Trophoblast cell (in vitro differentiated cells and primary cell): ENCODE measurements around the gene GLDC.

Source experiments
- DNase-seq, 2 donors: peaks; one replicate each; pipeline ENCODE4 v3.0.0-alpha.2; 2016
- H2AFZ ChIP-seq: 2 replicates; pipeline ENCODE4 v1.6.1; 2013; ENCODE audit warnings: low read length, moderate library complexity, mild to moderate bottlenecking; ENCODE audit not compliant: insufficient read depth, poor library complexity
- H2AK5ac ChIP-seq: 2 replicates; pipeline ENCODE4 v1.6.1; 2013; ENCODE audit warnings: mild to moderate bottlenecking, low read length
- H2BK120ac ChIP-seq: 2 replicates; pipeline ENCODE4 v1.6.1; 2013; ENCODE audit warnings: low read length, mild to moderate bottlenecking, moderate library complexity; ENCODE audit not compliant: insufficient read depth, poor library complexity
- H2BK12ac ChIP-seq: 2 replicates; pipeline ENCODE4 v1.6.1; 2013; ENCODE audit warnings: mild to moderate bottlenecking, low read length, moderate library complexity
- H2BK5ac ChIP-seq: 2 replicates; pipeline ENCODE4 v1.6.1; 2013; ENCODE audit warnings: low read length, low read depth, moderate library complexity, mild to moderate bottlenecking; ENCODE audit not compliant: poor library complexity
- H3K14ac ChIP-seq: 2 replicates; pipeline ENCODE4 v1.6.1; 2013; ENCODE audit warnings: mild to moderate bottlenecking, low read length
- H3K18ac ChIP-seq: 2 replicates; pipeline ENCODE4 v1.6.1; 2013; ENCODE audit warnings: mild to moderate bottlenecking, low read length
- H3K23ac ChIP-seq: 2 replicates; pipeline ENCODE4 v1.6.1; 2013; ENCODE audit warnings: low read length
- H3K27ac ChIP-seq: 2 replicates; pipeline ENCODE4 v1.5.1; 2013; ENCODE audit warnings: low read depth, mild to moderate bottlenecking, inconsistent platforms, low read length, moderate library complexity
- H3K27me3 ChIP-seq: 2 replicates; pipeline ENCODE4 v1.6.1; 2013; ENCODE audit warnings: inconsistent platforms, mild to moderate bottlenecking, low read length, moderate library complexity; ENCODE audit not compliant: insufficient read depth
- H3K36me3 ChIP-seq, 2 experiments: 1 replicate in 1 of 2; 2 replicates in 1 of 2; pipeline ENCODE4 v1.6.1; 2013; ENCODE audit warnings: low read length in 2 of 2, mild to moderate bottlenecking in 2 of 2, moderate library complexity in 1 of 2; ENCODE audit not compliant: insufficient read depth in 2 of 2, control insufficient read depth in 1 of 2
- H3K4ac ChIP-seq: 2 replicates; pipeline ENCODE4 v1.6.1; 2013; ENCODE audit warnings: low read depth, mild to moderate bottlenecking, low read length, moderate library complexity
- H3K4me1 ChIP-seq, 2 experiments: 1 replicate in 1 of 2; 2 replicates in 1 of 2; pipeline ENCODE4 v1.6.1; 2013; ENCODE audit warnings: low read length in 2 of 2, mild to moderate bottlenecking in 2 of 2, moderate library complexity in 1 of 2; ENCODE audit not compliant: insufficient read depth in 2 of 2, control insufficient read depth in 1 of 2
- H3K4me2 ChIP-seq: 2 replicates; pipeline ENCODE4 v1.6.1; 2013; ENCODE audit warnings: inconsistent platforms, mild to moderate bottlenecking, low read length, moderate library complexity
- H3K4me3 ChIP-seq: 2 replicates; pipeline ENCODE4 v1.5.1; 2013; ENCODE audit warnings: mild to moderate bottlenecking, low read depth, low read length, inconsistent platforms
- H3K79me1 ChIP-seq: one replicate; pipeline ENCODE4 v1.6.1; 2013; ENCODE audit warnings: low read length
- H3K79me2 ChIP-seq: 2 replicates; pipeline ENCODE4 v1.6.1; 2013; ENCODE audit warnings: low read length, mild to moderate bottlenecking; ENCODE audit not compliant: control insufficient read depth, insufficient read depth, poor library complexity
- H3K9ac ChIP-seq: 2 replicates; pipeline ENCODE4 v1.6.1; 2013; ENCODE audit warnings: mild to moderate bottlenecking, low read length
- H3K9me3 ChIP-seq: 2 replicates; pipeline ENCODE4 v1.6.1; 2013; ENCODE audit warnings: low read depth, mild to moderate bottlenecking, control low read depth, inconsistent platforms, low read length; ENCODE audit not compliant: insufficient read depth
- H4K12ac ChIP-seq: 2 replicates; pipeline ENCODE4 v1.6.1; 2013; ENCODE audit warnings: low read depth, mild to moderate bottlenecking, low read length, moderate library complexity
- H4K8ac ChIP-seq: 2 replicates; pipeline ENCODE4 v1.6.1; 2013; ENCODE audit warnings: low read depth, mild to moderate bottlenecking, low read length, moderate library complexity
- H4K91ac ChIP-seq: one replicate; pipeline ENCODE4 v1.6.1; 2013; ENCODE audit warnings: low read depth, mild to moderate bottlenecking, low read length, moderate library complexity
- WGBS: extraction: QIAGEN DNeasy Blood & Tissue Kit; methylation state at CpG from one replicate; pipeline ENCODE4 v1.1.7; 2013; ENCODE audit warnings: missing lambda C conversion rate; ENCODE audit not compliant: insufficient read length, insufficient coverage; ENCODE audit errors: extremely low coverage; 5-methylcytosine and 5-hydroxymethylcytosine counted together

GLDC gene

DNA sequence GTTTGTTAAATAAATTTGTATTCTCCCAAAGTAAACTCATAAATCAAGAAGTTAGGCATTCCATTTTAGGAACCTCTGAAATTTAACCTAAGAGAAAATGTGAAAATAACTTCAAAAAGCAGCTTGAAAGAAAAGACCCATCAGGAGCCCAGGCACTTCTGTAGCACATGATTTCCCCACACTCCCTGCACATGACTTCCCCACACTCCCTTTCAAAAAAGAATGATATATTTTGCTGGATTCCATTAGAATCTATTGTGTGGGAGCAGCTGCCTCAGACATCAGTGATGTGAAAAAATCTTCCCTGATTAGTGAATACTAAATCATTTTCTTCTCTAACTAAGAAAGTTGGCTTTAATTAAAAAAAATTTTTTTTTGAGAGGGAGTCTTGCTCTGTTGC lies 83.3 kb downstream of the GLDC start:
- Histone ChIP-seq H4K8ac (no peak overlapping the region), H4K12ac (no peak overlapping the region), H3K9me3 (no peaks in the 10 kb centered on the region), H3K4ac (no peak overlapping the region), H3K23ac (no peak overlapping the region), H4K91ac (no peak overlapping the region), H3K4me1 (peaks cover 2 to 3% of the 10 kb centered on the region in 2 experiments), H3K27me3 (no peaks in the 10 kb centered on the region), H3K4me2 (no peak overlapping the region), H2AFZ (no peak overlapping the region), H3K9ac (no peak overlapping the region), H2BK120ac (no peak overlapping the region), H3K79me2 (no peaks in the 10 kb centered on the region), H3K79me1 (peaks cover 2% of the 10 kb centered on the region), H3K14ac (no peak overlapping the region), H2BK5ac (no peak overlapping the region), H3K18ac (no peak overlapping the region), H3K4me3 (no peak overlapping the region), H3K27ac (no peak overlapping the region), H3K36me3 (peaks cover 2 to 16% of the 10 kb centered on the region in 2 experiments), H2AK5ac (no peak overlapping the region), H2BK12ac (no peak overlapping the region)
- no peak for DNase-seq

DNA sequence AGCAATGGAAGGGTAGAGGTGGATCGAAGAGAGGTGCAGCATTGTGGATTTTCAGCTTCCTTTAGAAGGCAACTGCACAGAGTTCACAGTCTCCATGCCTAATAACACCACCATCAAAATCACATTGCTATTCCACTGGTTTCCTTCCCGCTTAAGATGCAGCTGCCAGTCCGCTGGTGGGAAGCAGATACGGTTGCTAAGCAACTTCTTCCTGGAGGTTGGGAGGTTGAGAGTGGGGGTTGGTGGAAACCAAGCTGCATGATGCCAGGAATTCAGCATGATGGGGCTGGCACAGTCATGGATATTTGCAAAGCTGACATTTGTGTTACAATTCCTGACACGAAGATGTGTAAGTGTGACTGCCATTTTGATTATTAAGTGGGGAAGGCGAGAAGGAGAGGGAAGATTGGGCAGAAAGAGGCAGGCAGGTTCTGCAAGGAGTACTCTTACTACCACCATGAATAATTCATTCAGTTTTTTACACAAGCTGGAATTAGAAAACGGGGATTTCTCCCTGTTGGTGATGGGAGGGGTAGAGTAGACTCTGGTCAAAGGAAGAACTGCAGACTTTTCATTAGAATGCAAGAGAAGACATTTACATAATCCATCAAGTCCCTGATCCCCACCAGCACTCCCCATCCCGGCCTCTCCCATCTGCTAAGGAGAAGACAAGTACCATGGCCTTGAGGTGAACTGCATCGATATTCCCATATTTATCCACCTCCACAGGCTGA lies 87.5 kb downstream of the GLDC start:
- H4K8ac ChIP-seq = no peak overlapping the region
- H3K4me2 ChIP-seq = no peak overlapping the region
- H3K4me1 ChIP-seq = no peaks in the 10 kb centered on the region
- H3K14ac ChIP-seq = no peak overlapping the region
- H3K36me3 ChIP-seq = peaks cover 5 to 9% of the 10 kb centered on the region in 2 experiments
- no peak overlapping the region for H2BK120ac ChIP-seq
- no peak overlapping the region for H2BK12ac ChIP-seq
- no peak overlapping the region for H3K4me3 ChIP-seq
- no peak for DNase-seq
- no peak overlapping the region for H2BK5ac ChIP-seq
- no peaks in the 10 kb centered on the region for H3K79me1 ChIP-seq
- H3K9me3 ChIP-seq = no peaks in the 10 kb centered on the region
- H2AFZ ChIP-seq = no peak overlapping the region
- WGBS = no CpG with 5 or more reads among the region's 9 CpGs
- H3K23ac ChIP-seq = no peak overlapping the region
- H3K27ac ChIP-seq = no peak overlapping the region
- H4K91ac ChIP-seq = no peak overlapping the region
- no peaks in the 10 kb centered on the region for H3K27me3 ChIP-seq
- H3K18ac ChIP-seq = no peak overlapping the region
- no peak overlapping the region for H3K4ac ChIP-seq
- no peak overlapping the region for H2AK5ac ChIP-seq
- H3K79me2 ChIP-seq = no peaks in the 10 kb centered on the region
- H3K9ac ChIP-seq = no peak overlapping the region
- H4K12ac ChIP-seq = no peak overlapping the region

DNA sequence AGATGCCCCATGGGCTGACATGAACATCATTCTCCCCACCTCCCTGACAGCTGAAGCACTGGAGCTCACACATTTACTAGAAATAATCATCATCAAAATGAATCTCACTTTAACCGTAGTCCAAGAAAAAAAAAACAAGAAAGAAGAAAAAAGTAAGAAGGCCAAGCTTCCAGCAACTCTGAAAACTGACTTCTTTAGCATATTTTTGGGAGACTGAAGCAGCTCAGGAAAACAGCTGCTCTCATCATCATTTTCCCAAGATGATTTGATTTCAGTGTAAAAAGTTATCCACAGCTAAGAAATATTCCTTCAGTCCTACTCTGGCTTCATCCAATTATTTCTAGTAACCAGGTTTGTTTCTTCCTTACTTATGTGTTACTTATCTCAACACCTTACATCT lies 91.7 kb downstream of the GLDC start:
- Histone ChIP-seq H2AFZ (no peak overlapping the region), H3K4me1 (no peaks in the 10 kb centered on the region), H3K79me2 (no peaks in the 10 kb centered on the region), H3K9ac (no peak overlapping the region), H2BK5ac (no peak overlapping the region), H3K14ac (no peak overlapping the region), H3K4me2 (no peak overlapping the region), H3K23ac (no peak overlapping the region), H3K27ac (no peak overlapping the region), H2BK120ac (no peak overlapping the region), H3K18ac (no peak overlapping the region), H3K79me1 (no peaks in the 10 kb centered on the region), H4K12ac (no peak overlapping the region), H4K91ac (no peak overlapping the region), H2BK12ac (no peak overlapping the region), H2AK5ac (no peak overlapping the region), H3K9me3 (no peaks in the 10 kb centered on the region), H3K4ac (no peak overlapping the region), H3K36me3 (peaks cover 5 to 6% of the 10 kb centered on the region in 2 experiments), H3K27me3 (no peaks in the 10 kb centered on the region), H3K4me3 (no peak overlapping the region), H4K8ac (no peak overlapping the region)
- WGBS = no CpG with 5 or more reads among the region's 1 CpG
- no peak for DNase-seq

DNA sequence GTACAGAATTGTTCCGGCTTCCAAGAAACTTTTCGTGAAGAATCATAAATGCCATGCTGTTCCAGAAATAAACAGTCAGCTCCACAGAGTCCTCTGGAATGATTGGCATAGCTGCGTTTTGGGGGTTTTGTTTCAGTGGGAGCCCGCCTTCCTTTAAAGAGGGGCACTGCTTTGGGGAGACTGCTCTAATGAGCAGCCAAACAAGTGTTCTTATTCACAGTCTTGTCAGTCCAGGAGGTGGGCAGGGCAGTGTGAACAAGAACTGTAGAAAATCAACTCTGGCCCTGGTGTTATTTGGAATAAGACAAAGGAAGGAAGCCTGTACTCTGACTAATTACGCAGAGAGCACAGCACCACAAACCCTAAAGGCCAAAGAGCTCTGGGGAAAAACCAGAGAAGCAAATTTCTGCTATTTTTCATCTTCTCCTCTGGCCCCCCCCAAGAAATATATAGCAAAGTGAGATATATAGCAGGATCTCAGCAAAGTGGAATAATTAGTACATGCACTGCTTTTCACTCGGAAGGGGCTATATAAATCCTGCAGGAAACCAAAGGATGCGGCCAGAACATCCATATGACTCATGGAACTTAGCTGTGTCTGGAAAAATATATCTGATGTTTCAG lies 92.9 kb downstream of the GLDC start:
- Histone ChIP-seq H4K91ac (no peak overlapping the region), H3K9me3 (no peaks in the 10 kb centered on the region), H4K12ac (no peak overlapping the region), H3K36me3 (peaks cover 1 to 5% of the 10 kb centered on the region in 2 experiments), H2AFZ (no peak overlapping the region), H3K4me3 (no peak overlapping the region), H2AK5ac (no peak overlapping the region), H3K4ac (no peak overlapping the region), H3K4me2 (no peak overlapping the region), H3K27me3 (no peaks in the 10 kb centered on the region), H3K23ac (no peak overlapping the region), H3K14ac (no peak overlapping the region), H3K79me2 (no peaks in the 10 kb centered on the region), H2BK120ac (no peak overlapping the region), H3K18ac (no peak overlapping the region), H4K8ac (no peak overlapping the region), H3K27ac (no peak overlapping the region), H3K4me1 (no peaks in the 10 kb centered on the region), H2BK12ac (no peak overlapping the region), H3K9ac (no peak overlapping the region), H2BK5ac (no peak overlapping the region), H3K79me1 (no peaks in the 10 kb centered on the region)
- DNase-seq = no peak
- WGBS = no CpG with 5 or more reads among the region's 7 CpGs
